K562 (cell line): ENCODE measurements around the gene TP53I13. TPM values are rescaled to one million over a fixed set of nuclear protein-coding genes. Genes with fewer than 3 reads are reported as not detected.

Experiments used
- DEAF1 ChIP-seq: fragments of 450-650 bp; formaldehyde crosslinking; IDR thresholded peaks from 2 replicates; pipeline ENCODE4 v1.4.0; 2020; ENCODE audit warnings: mild to moderate bottlenecking, moderate library complexity
- FOXJ3 ChIP-seq: sonication (generic); formaldehyde crosslinking; IDR thresholded peaks from 2 replicates; pipeline ENCODE4 v1.4.0; 2020; ENCODE audit warnings: mild to moderate bottlenecking, missing genetic modification reagents
- MGA ChIP-seq: fragments of 450-650 bp; IDR thresholded peaks from 2 replicates; pipeline ENCODE4 v1.6.1; 2016; ENCODE audit warnings: mild to moderate bottlenecking, moderate library complexity
- NR2C2 ChIP-seq, 2 experiments: fragments of 200-800 bp in 1 of 2; sonication (Bioruptor generic) in 1 of 2; sonication (generic) in 1 of 2; formaldehyde crosslinking in 1 of 2; IDR thresholded peaks; 2 replicates each; pipeline versions ENCODE4 v1.6.1 to v1.8.0; 2016 to 2022; ENCODE audit warnings: mild to moderate bottlenecking in 1 of 2, missing compliant biosample characterization in 1 of 2, missing genetic modification characterization in 1 of 2, missing genetic modification reagents in 1 of 2
- RAD21 ChIP-seq, 2 experiments: fragments of 250-450 bp in 1 of 2; fragments of 450-650 bp in 1 of 2; sonication (Bioruptor Pico) in 1 of 2; formaldehyde crosslinking in 1 of 2; IDR thresholded peaks in 1 of 2; conservative IDR thresholded peaks in 1 of 2; 2 replicates each; pipeline versions ENCODE4 v1.4.0 to v1.8.0; 2020 to 2022; ENCODE audit warnings: mild to moderate bottlenecking in 2 of 2, moderate library complexity in 1 of 2
- ZBTB33 ChIP-seq: sonication (generic); formaldehyde crosslinking; IDR thresholded peaks from 2 replicates; pipeline ENCODE4 v1.8.1; 2023; ENCODE audit warnings: mild to moderate bottlenecking, missing genetic modification reagents
- ZNF12 ChIP-seq: sonication (generic); formaldehyde crosslinking; IDR thresholded peaks from 2 replicates; pipeline ENCODE4 v1.4.0; 2020; ENCODE audit warnings: mild to moderate bottlenecking, missing genetic modification reagents
- ZNF277 ChIP-seq: fragments of 250-450 bp; sonication (Bioruptor Pico); IDR thresholded peaks from 2 replicates; pipeline ENCODE4 v1.8.0; 2022; ENCODE audit warnings: inconsistent platforms, mild to moderate bottlenecking, moderate library complexity, borderline replicate concordance
- polyA plus RNA-seq, 8 experiments: library from polyadenylated mRNA; depleted of rRNA in 4 of 8; stranded (reverse) in 5 of 8; unstranded in 3 of 8; fragments of >200 nt; fragmentation: Nextera tagmentation in 2 of 8; fragmentation: Illumina TruSeq in 1 of 8; extraction: Ambion mirVana in 2 of 8; extraction: Trizol in 1 of 8; gene quantifications; 2 replicates each; pipeline versions ENCODE4 v1.2.1 to v1.2.3, GENCODE V29; 2011 to 2014; ENCODE audit warnings: inconsistent platforms in 1 of 8, missing spikeins in 1 of 8
- total RNA-seq, 7 experiments: library from RNA; depleted of rRNA in 6 of 7; stranded (reverse); fragments of >200 nt in 6 of 7; fragmentation: Illumina TruSeq in 2 of 7; extraction: Trizol in 2 of 7; gene quantifications; 2 replicates each; pipeline versions ENCODE4 v1.2.1 to v1.2.3, GENCODE V29; 2011 to 2021; ENCODE audit warnings: low replicate concordance in 1 of 7

The TP53I13 gene
- total and polyA plus RNA-seq, 9 of the 15 experiments (the other 6 are each of a cell fraction or from before 2014, with no cell fraction given), result 0.08 to 28.3 (median 9.1) TPM

- TF ChIP-seq ZNF277 (CRISPR knock-in tag) (no peak), ZBTB33 (CRISPR knock-in tag) (peak; percentile 99), FOXJ3 (CRISPR knock-in tag) (no peak), NR2C2 (CRISPR knock-in tag; IDR thresholded peaks at IDR 0.05) (no peak), NR2C2 (tag; IDR thresholded peaks at IDR 0.05) (peak; percentile 80), DEAF1 (no peak), RAD21 (CRISPR knock-in tag; conservative IDR thresholded peaks at IDR 0.05 in 1 of 2, IDR thresholded peaks at IDR 0.05 in 1 of 2) (peak in 1 of 2 experiments; percentile 61; a peak in 2 of 4 replicates), MGA (peak; percentile 55), ZNF12 (CRISPR knock-in tag) (no peak)
Measured at GRCh38 chr17:29572691-29573557, 4.4 kb downstream of the TP53I13 start (continued).
